HEK293 (cell line): ENCODE results near the gene PARP8.

Source experiments
- CTCF ChIA-PET: fragments of 350-600 bp; formaldehyde crosslinking; extraction: SDS; loops from one replicate; lab custom pipeline; 2021; ENCODE audit warnings: antibody characterized with exemption; lab: Yijun Ruan, JAX
- POLR2A ChIA-PET: fragments of 300-600 bp; formaldehyde crosslinking; extraction: SDS; loops from one replicate; lab custom pipeline; 2020; ENCODE audit warnings: antibody characterized with exemption, inconsistent platforms; lab: Yijun Ruan, JAX
- H3K27ac ChIP-seq: fragments of 200-500 bp; sonication (Bioruptor generic); 2 replicates; pipeline ENCODE4 v1.5.1; 2014; ENCODE audit warnings: low read depth, low read length, control low read depth, inconsistent platforms; ENCODE audit errors: extremely low read depth
- H3K36me3 ChIP-seq, 2 experiments: fragments of 200-500 bp in 1 of 2; sonication (Bioruptor generic) in 1 of 2; 1 replicate in 1 of 2; 2 replicates in 1 of 2; pipeline ENCODE4 v1.5.1; 2014 to 2017; ENCODE audit warnings: inconsistent platforms in 2 of 2, low read length in 2 of 2; ENCODE audit not compliant: control insufficient read depth in 2 of 2, insufficient read depth in 1 of 2
- H3K4me1 ChIP-seq: fragments of 200-500 bp; sonication (Bioruptor generic); 2 replicates; pipeline ENCODE4 v1.5.1; 2014; ENCODE audit warnings: mild to moderate bottlenecking, low read length, inconsistent platforms; ENCODE audit not compliant: control insufficient read depth, insufficient read depth
- H3K4me3 ChIP-seq: 2 replicates; pipeline ENCODE4 v1.5.1; 2011; ENCODE audit warnings: low read depth, mild to moderate bottlenecking, control low read depth, low read length, moderate library complexity
- H3K9me3 ChIP-seq: fragments of 200-500 bp; sonication (Bioruptor generic); 2 replicates; pipeline ENCODE4 v1.5.1; 2014; ENCODE audit warnings: low read depth, low read length, inconsistent platforms; ENCODE audit not compliant: control insufficient read depth, insufficient read depth
- FEZF1 ChIP-seq: fragments of 450-650 bp; formaldehyde crosslinking; IDR thresholded peaks from 2 replicates; pipeline ENCODE4 v1.5.1; 2016; ENCODE audit warnings: missing biosample characterization, missing genetic modification characterization
- GLI4 ChIP-seq: fragments of 450-650 bp; formaldehyde crosslinking; IDR thresholded peaks from 2 replicates; pipeline ENCODE4 v1.5.1; 2016; ENCODE audit warnings: missing biosample characterization, missing genetic modification characterization
- HOXA7 ChIP-seq: sonication (generic); formaldehyde crosslinking; IDR thresholded peaks from 2 replicates; pipeline ENCODE4 v1.8.1; 2022; ENCODE audit warnings: missing genetic modification reagents, borderline replicate concordance
- MEIS1 ChIP-seq: sonication (generic); formaldehyde crosslinking; IDR thresholded peaks from 2 replicates; pipeline ENCODE4 v1.8.1; 2022; ENCODE audit warnings: missing genetic modification reagents, mild to moderate bottlenecking, borderline replicate concordance
- REPIN1 ChIP-seq: fragments of 450-650 bp; formaldehyde crosslinking; IDR thresholded peaks from 2 replicates; pipeline ENCODE4 v1.5.1; 2017; ENCODE audit warnings: missing biosample characterization, missing genetic modification characterization, low read depth
- TCF7L2 ChIP-seq: IDR thresholded peaks from 2 replicates; pipeline ENCODE4 v1.6.1; 2011; ENCODE audit warnings: low read depth, mild to moderate bottlenecking, inconsistent platforms, low read length, moderate library complexity, borderline replicate concordance
- TRIM28 ChIP-seq: IDR thresholded peaks from 2 replicates; pipeline ENCODE4 v1.6.1; 2011; ENCODE audit warnings: low read length, control low read depth, borderline replicate concordance
- ZBTB17 ChIP-seq: fragments of 450-650 bp; formaldehyde crosslinking; IDR thresholded peaks from 2 replicates; pipeline ENCODE4 v1.5.1; 2016; ENCODE audit warnings: missing biosample characterization, missing genetic modification characterization
- ZBTB8A ChIP-seq: fragments of 450-650 bp; formaldehyde crosslinking; IDR thresholded peaks from 2 replicates; pipeline ENCODE4 v1.5.1; 2016; ENCODE audit warnings: missing biosample characterization, missing genetic modification characterization
- ZFP69B ChIP-seq: fragments of 450-650 bp; formaldehyde crosslinking; IDR thresholded peaks from 2 replicates; pipeline ENCODE4 v1.5.1; 2016; ENCODE audit warnings: missing biosample characterization, missing genetic modification characterization
- ZIC2 ChIP-seq: fragments of 450-650 bp; formaldehyde crosslinking; IDR thresholded peaks from 2 replicates; pipeline ENCODE4 v1.5.1; 2016; ENCODE audit warnings: missing biosample characterization, missing genetic modification characterization
- ZNF121 ChIP-seq: fragments of 450-650 bp; formaldehyde crosslinking; IDR thresholded peaks from 2 replicates; pipeline ENCODE4 v1.5.1; 2016; ENCODE audit warnings: missing biosample characterization, missing genetic modification characterization
- ZNF138 ChIP-seq: fragments of 450-650 bp; formaldehyde crosslinking; IDR thresholded peaks from 2 replicates; pipeline ENCODE4 v1.5.1; 2016; ENCODE audit warnings: missing biosample characterization, missing genetic modification characterization, borderline replicate concordance
- ZNF211 ChIP-seq: fragments of 450-650 bp; formaldehyde crosslinking; IDR thresholded peaks from 2 replicates; pipeline ENCODE4 v1.5.1; 2016; ENCODE audit warnings: low read depth, missing biosample characterization, missing genetic modification characterization
- ZNF302 ChIP-seq: fragments of 450-650 bp; formaldehyde crosslinking; IDR thresholded peaks from 2 replicates; pipeline ENCODE4 v1.5.1; 2016; ENCODE audit warnings: missing biosample characterization, missing genetic modification characterization, low read depth
- ZNF324 ChIP-seq: fragments of 450-650 bp; formaldehyde crosslinking; IDR thresholded peaks from 2 replicates; pipeline ENCODE4 v1.5.1; 2016; ENCODE audit warnings: missing biosample characterization, missing genetic modification characterization
- ZNF473 ChIP-seq: fragments of 450-650 bp; formaldehyde crosslinking; IDR thresholded peaks from 2 replicates; pipeline ENCODE4 v1.5.1; 2017; ENCODE audit warnings: missing biosample characterization, missing genetic modification characterization
- ZNF48 ChIP-seq: fragments of 450-650 bp; formaldehyde crosslinking; IDR thresholded peaks from 2 replicates; pipeline ENCODE4 v1.5.1; 2016; ENCODE audit warnings: missing biosample characterization, missing genetic modification characterization
- ZNF501 ChIP-seq: fragments of 450-650 bp; formaldehyde crosslinking; IDR thresholded peaks from 2 replicates; pipeline ENCODE4 v1.5.1; 2016; ENCODE audit warnings: missing biosample characterization, missing genetic modification characterization
- ZNF561 ChIP-seq: fragments of 450-650 bp; IDR thresholded peaks from 2 replicates; pipeline ENCODE4 v1.5.1; 2018; ENCODE audit warnings: missing biosample characterization, missing genetic modification characterization, borderline replicate concordance
- ZNF626 ChIP-seq: fragments of 450-650 bp; sonication (Bioruptor Pico); formaldehyde crosslinking; IDR thresholded peaks from 2 replicates; pipeline ENCODE4 v1.5.1; 2018; ENCODE audit warnings: missing biosample characterization, missing genetic modification characterization, inconsistent platforms
- ZNF785 ChIP-seq: fragments of 450-650 bp; formaldehyde crosslinking; IDR thresholded peaks from 2 replicates; pipeline ENCODE4 v1.5.1; 2016; ENCODE audit warnings: missing biosample characterization, missing genetic modification characterization
- TF ChIP-seq, protein P1 (sequence below): fragments of 450-650 bp; formaldehyde crosslinking; IDR thresholded peaks from 2 replicates; pipeline ENCODE4 v1.5.1; 2017; ENCODE audit warnings: missing biosample characterization, missing genetic modification characterization
- TF ChIP-seq, protein P2 (sequence below): fragments of 450-650 bp; formaldehyde crosslinking; IDR thresholded peaks from 2 replicates; pipeline ENCODE4 v1.5.1; 2016; ENCODE audit warnings: missing biosample characterization, missing genetic modification characterization
- TF ChIP-seq, protein P3 (sequence below): fragments of 450-650 bp; formaldehyde crosslinking; IDR thresholded peaks from 2 replicates; pipeline ENCODE4 v1.5.1; 2016; ENCODE audit warnings: missing biosample characterization, missing genetic modification characterization
- TF ChIP-seq, protein P4 (sequence below): fragments of 450-650 bp; formaldehyde crosslinking; IDR thresholded peaks from 2 replicates; pipeline ENCODE4 v1.5.1; 2017; ENCODE audit warnings: missing biosample characterization, mild to moderate bottlenecking, missing genetic modification characterization, moderate library complexity
- TF ChIP-seq, protein P5 (sequence below): fragments of 450-650 bp; formaldehyde crosslinking; IDR thresholded peaks from 2 replicates; pipeline ENCODE4 v1.5.0; 2017; ENCODE audit warnings: missing biosample characterization, missing genetic modification characterization, borderline replicate concordance

Gene PARP8

DNA sequence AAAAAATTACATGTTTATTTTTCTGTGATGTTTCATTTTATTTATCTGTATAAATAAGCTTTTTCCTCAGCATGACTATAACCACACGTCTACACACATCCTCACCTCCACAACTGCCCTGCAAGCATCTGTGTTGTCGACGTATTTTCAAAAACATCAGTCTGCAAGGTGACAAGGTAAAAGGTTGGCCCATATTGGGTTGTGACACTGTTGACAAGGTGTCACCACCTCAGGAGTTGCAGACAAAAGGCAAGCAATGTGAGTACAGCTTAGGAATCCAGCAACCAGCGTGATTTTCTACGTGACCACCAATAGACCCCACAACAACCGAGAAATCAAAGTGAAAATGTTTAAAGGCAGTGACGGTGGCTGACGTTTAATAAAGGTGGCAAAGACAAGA is 187.6 kb downstream of the PARP8 start (continued):
- TF ChIP-seq, protein P1, sequence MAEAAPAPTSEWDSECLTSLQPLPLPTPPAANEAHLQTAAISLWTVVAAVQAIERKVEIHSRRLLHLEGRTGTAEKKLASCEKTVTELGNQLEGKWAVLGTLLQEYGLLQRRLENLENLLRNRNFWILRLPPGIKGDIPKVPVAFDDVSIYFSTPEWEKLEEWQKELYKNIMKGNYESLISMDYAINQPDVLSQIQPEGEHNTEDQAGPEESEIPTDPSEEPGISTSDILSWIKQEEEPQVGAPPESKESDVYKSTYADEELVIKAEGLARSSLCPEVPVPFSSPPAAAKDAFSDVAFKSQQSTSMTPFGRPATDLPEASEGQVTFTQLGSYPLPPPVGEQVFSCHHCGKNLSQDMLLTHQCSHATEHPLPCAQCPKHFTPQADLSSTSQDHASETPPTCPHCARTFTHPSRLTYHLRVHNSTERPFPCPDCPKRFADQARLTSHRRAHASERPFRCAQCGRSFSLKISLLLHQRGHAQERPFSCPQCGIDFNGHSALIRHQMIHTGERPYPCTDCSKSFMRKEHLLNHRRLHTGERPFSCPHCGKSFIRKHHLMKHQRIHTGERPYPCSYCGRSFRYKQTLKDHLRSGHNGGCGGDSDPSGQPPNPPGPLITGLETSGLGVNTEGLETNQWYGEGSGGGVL (tag by site-specific recombination), result no peak
- TF ChIP-seq ZIC2 (no peak), ZNF138 (tag by site-specific recombination) (no peak), ZNF626 (tag by site-specific recombination) (no peak), GLI4 (tag by site-specific recombination) (no peak), REPIN1 (no peak), ZNF121 (no peak)
- TF ChIP-seq, protein P2, sequence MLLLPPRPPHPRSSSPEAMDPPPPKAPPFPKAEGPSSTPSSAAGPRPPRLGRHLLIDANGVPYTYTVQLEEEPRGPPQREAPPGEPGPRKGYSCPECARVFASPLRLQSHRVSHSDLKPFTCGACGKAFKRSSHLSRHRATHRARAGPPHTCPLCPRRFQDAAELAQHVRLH (tag by site-specific recombination), result no peak

DNA sequence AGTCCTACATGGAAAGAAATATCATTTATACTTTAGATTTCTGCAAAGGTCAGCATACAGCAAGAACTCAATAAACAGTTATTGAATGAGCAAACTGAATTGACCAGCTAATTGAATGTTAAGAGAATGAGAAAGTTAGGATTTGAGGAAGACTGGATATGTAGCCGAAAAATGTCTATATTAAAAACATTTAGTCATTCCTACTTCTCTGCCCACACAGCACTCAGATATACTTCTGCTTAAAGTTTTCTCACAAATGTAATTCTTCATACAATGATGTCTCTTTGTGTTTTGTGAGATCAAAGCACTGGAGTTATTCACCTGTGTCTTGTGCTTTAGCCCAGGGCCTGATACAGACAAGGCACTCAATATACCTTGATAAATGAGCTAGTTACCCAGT is 188.6 kb downstream of the PARP8 start:
- TF ChIP-seq TRIM28, result no peak
- TF ChIP-seq, protein P3, sequence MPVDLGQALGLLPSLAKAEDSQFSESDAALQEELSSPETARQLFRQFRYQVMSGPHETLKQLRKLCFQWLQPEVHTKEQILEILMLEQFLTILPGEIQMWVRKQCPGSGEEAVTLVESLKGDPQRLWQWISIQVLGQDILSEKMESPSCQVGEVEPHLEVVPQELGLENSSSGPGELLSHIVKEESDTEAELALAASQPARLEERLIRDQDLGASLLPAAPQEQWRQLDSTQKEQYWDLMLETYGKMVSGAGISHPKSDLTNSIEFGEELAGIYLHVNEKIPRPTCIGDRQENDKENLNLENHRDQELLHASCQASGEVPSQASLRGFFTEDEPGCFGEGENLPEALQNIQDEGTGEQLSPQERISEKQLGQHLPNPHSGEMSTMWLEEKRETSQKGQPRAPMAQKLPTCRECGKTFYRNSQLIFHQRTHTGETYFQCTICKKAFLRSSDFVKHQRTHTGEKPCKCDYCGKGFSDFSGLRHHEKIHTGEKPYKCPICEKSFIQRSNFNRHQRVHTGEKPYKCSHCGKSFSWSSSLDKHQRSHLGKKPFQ (tag by site-specific recombination), result no peak
- TF ChIP-seq, protein P4, sequence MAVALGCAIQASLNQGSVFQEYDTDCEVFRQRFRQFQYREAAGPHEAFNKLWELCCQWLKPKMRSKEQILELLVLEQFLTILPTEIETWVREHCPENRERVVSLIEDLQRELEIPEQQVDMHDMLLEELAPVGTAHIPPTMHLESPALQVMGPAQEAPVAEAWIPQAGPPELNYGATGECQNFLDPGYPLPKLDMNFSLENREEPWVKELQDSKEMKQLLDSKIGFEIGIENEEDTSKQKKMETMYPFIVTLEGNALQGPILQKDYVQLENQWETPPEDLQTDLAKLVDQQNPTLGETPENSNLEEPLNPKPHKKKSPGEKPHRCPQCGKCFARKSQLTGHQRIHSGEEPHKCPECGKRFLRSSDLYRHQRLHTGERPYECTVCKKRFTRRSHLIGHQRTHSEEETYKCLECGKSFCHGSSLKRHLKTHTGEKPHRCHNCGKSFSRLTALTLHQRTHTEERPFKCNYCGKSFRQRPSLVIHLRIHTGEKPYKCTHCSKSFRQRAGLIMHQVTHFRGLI, result no peak
- ChIA-PET POLR2A (no interaction called here), CTCF (interaction anchor here (0.7 to 1.5 kb wide), 2 partner anchors 23 to 36 kb away, joined by 3 to 5 read pairs; no protein-coding TSS in a partner anchor)
- H3K9me3 ChIP-seq, result no peaks in the 10 kb centered on the region
- no peak overlapping the region for H3K27ac ChIP-seq
- H3K4me3 ChIP-seq, result no peak overlapping the region
- H3K4me1 ChIP-seq, result no peaks in the 10 kb centered on the region
- no peaks in the 10 kb centered on the region for H3K36me3 ChIP-seq

DNA sequence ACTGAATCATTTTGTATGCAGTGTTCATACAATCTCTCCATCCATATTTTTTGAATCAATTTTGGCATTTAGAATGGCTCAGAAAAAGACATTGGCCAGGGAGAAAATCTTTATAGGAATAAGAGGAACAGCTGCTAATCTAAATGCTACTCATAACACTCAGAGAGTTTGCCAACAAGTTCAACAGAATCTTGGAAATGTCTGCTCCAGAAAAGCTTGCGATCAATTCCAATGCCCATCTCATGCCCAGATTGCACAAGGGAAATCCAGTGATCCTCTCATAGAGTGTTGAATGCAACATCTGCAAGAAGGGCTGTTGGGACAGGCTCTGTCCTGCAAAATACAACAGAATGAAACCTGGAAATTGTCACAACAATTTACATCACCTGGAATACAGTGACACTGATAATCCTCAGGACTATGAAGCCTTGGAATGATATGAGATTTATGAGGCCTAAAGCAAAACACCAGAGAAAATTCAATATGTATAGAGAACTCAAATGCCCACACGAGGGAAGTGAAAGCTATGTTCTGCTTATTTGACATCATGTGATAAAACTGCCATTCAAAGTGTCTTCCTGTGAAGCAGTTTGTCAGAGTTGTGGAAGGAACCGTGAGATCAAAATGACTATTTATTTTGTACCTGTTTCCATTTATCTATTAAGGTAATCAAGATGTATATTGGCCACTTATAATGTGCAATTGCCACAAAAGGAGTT is 190.1 kb downstream of the PARP8 start:
- ChIA-PET CTCF (no interaction called here), POLR2A (no interaction called here)
- Histone ChIP-seq H3K36me3 (no peaks in the 10 kb centered on the region), H3K27ac (no peak overlapping the region), H3K9me3 (no peaks in the 10 kb centered on the region), H3K4me3 (no peak overlapping the region), H3K4me1 (no peaks in the 10 kb centered on the region)
- TF ChIP-seq TRIM28 (no peak), ZNF48 (no peak), TCF7L2 (no peak), MEIS1 (CRISPR knock-in tag) (no peak), ZBTB8A (tag by site-specific recombination) (no peak), ZNF501 (no peak), ZNF561 (tag by site-specific recombination) (no peak), ZNF302 (tag by site-specific recombination) (no peak), ZNF473 (tag by site-specific recombination) (no peak), ZNF785 (no peak), ZFP69B (tag by site-specific recombination) (no peak), ZNF324 (tag by site-specific recombination) (no peak), ZNF211 (tag by site-specific recombination) (no peak), FEZF1 (tag by site-specific recombination) (no peak), ZBTB17 (tag by site-specific recombination) (no peak), HOXA7 (CRISPR knock-in tag) (no peak)
- TF ChIP-seq, protein P5, sequence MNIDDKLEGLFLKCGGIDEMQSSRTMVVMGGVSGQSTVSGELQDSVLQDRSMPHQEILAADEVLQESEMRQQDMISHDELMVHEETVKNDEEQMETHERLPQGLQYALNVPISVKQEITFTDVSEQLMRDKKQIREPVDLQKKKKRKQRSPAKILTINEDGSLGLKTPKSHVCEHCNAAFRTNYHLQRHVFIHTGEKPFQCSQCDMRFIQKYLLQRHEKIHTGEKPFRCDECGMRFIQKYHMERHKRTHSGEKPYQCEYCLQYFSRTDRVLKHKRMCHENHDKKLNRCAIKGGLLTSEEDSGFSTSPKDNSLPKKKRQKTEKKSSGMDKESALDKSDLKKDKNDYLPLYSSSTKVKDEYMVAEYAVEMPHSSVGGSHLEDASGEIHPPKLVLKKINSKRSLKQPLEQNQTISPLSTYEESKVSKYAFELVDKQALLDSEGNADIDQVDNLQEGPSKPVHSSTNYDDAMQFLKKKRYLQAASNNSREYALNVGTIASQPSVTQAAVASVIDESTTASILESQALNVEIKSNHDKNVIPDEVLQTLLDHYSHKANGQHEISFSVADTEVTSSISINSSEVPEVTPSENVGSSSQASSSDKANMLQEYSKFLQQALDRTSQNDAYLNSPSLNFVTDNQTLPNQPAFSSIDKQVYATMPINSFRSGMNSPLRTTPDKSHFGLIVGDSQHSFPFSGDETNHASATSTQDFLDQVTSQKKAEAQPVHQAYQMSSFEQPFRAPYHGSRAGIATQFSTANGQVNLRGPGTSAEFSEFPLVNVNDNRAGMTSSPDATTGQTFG, result no peak
